Measurements from ENCODE around the gene FBXL17. TPM values are rescaled to one million over a fixed set of nuclear protein-coding genes. Genes with fewer than 3 reads are reported as not detected.

The FBXL17 gene
- total and polyA plus RNA-seq, 2 donors (not counting 1 experiment from before 2014, with no cell fraction given): 7.3 to 40.3 TPM

GRCh38 chr5:108384741-108385140, 2.8 kb upstream of the FBXL17 start:
- ChIA-PET CTCF (no interaction called here), POLR2A (no interaction called here)
- H3K79me2 ChIP-seq (ENCODE audit: control insufficient read depth, insufficient read depth, low read length): peaks cover 3% of the 10 kb centered on the region
- DNase-seq: no peak
- H3K4me1 Mint-ChIP-seq: peaks cover 22% of the 10 kb centered on the region
- H3K27ac Mint-ChIP-seq: no peak overlapping the region
- no peak overlapping the region for H3K9ac ChIP-seq (ENCODE audit: low read length)
- H3K27ac ChIP-seq (ENCODE audit: low read length in 2 of 2): peak overlapping the region in 1 of 2 donors; percentile 97
- ATAC-seq (ENCODE audit: low read depth): no peak
- H3K4me1 ChIP-seq (ENCODE audit: control insufficient read depth in 2 of 2, insufficient read depth in 2 of 2, low read length in 2 of 2): peaks cover 11 to 19% of the 10 kb centered on the region in 2 donors
- no peak overlapping the region for H2AFZ ChIP-seq (ENCODE audit: insufficient read depth, low read depth, low read length, poor library complexity, severe bottlenecking)
- no peaks in the 10 kb centered on the region for H3K9me3 ChIP-seq (ENCODE audit: control extremely low read depth in 1 of 3, control insufficient read depth in 2 of 3, insufficient read depth in 1 of 3, low read length in 2 of 3)
- H3K4me3 Mint-ChIP-seq: no peak overlapping the region
- H3K4me3 ChIP-seq (ENCODE audit: control extremely low read depth in 1 of 5, extremely low read depth in 1 of 5, insufficient read depth in 1 of 5, low read depth in 2 of 5, low read length in 4 of 5): no peak overlapping the region
- whole genome bisulfite sequencing (ENCODE audit: insufficient coverage): no CpG with 5 or more reads among the region's 1 CpG
- intact Hi-C loops (cut with micrococcal nuclease): loop anchor here (5.0 kb wide), 1 partner anchor 343 kb away; no protein-coding TSS in a partner anchor
- TF ChIP-seq EZH2 (IDR thresholded peaks at IDR 0.05; ENCODE audit: borderline replicate concordance, insufficient read depth, low read depth, low read length, poor library complexity, severe bottlenecking): no peak
- TF ChIP-seq, protein P1, sequence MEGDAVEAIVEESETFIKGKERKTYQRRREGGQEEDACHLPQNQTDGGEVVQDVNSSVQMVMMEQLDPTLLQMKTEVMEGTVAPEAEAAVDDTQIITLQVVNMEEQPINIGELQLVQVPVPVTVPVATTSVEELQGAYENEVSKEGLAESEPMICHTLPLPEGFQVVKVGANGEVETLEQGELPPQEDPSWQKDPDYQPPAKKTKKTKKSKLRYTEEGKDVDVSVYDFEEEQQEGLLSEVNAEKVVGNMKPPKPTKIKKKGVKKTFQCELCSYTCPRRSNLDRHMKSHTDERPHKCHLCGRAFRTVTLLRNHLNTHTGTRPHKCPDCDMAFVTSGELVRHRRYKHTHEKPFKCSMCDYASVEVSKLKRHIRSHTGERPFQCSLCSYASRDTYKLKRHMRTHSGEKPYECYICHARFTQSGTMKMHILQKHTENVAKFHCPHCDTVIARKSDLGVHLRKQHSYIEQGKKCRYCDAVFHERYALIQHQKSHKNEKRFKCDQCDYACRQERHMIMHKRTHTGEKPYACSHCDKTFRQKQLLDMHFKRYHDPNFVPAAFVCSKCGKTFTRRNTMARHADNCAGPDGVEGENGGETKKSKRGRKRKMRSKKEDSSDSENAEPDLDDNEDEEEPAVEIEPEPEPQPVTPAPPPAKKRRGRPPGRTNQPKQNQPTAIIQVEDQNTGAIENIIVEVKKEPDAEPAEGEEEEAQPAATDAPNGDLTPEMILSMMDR (IDR thresholded peaks at IDR 0.05): no peak
- no peak overlapping the region for H3K4me2 ChIP-seq (replicated peaks; ENCODE audit: low read depth, low read length, poor library complexity, severe bottlenecking)
- H4K20me1 ChIP-seq (ENCODE audit: control insufficient read depth, insufficient read depth, low read length, poor library complexity, severe bottlenecking): no peaks in the 10 kb centered on the region
- no peaks in the 10 kb centered on the region for H3K27me3 ChIP-seq (replicated peaks in 1 of 4; ENCODE audit: control extremely low read depth in 1 of 4, control insufficient read depth in 3 of 4, insufficient read depth in 4 of 4, low read length in 3 of 4)
- no peaks in the 10 kb centered on the region for H3K27me3 Mint-ChIP-seq
- no peaks in the 10 kb centered on the region for H3K9me3 Mint-ChIP-seq (ENCODE audit: insufficient read depth)
- H3K36me3 ChIP-seq (replicated peaks in 1 of 2; ENCODE audit: control extremely low read depth in 1 of 2, control insufficient read depth in 1 of 2, extremely low read depth in 1 of 2, insufficient read depth in 2 of 2, low read length in 1 of 2): no peaks in the 10 kb centered on the region

GRCh38 chr5:108382784-108383330, 959 bp upstream of the FBXL17 start:
- ATAC-seq (ENCODE audit: low read depth) (peak; percentile 13), DNase-seq (no peak)
- ChIA-PET POLR2A (interaction anchor here (0.6 to 1.8 kb wide), 5 partner anchors 83 to 1308 kb away, joined by 3 to 15 read pairs (median 4); partner anchors contain the start of genes MAN2A1 and PJA2), CTCF (interaction anchor here (1.8 kb wide), 1 partner anchor 122 kb away, joined by 7 read pairs; no protein-coding TSS in a partner anchor)
- Histone ChIP-seq H3K36me3 (replicated peaks in 1 of 2; ENCODE audit: control extremely low read depth in 1 of 2, control insufficient read depth in 1 of 2, extremely low read depth in 1 of 2, insufficient read depth in 2 of 2, low read length in 1 of 2) (no peaks in the 10 kb centered on the region), H3K27ac (ENCODE audit: low read length in 2 of 2) (peak overlapping the region; percentile 91 to 97), H4K20me1 (ENCODE audit: control insufficient read depth, insufficient read depth, low read length, poor library complexity, severe bottlenecking) (no peaks in the 10 kb centered on the region), H3K27me3 (replicated peaks in 1 of 4; ENCODE audit: control extremely low read depth in 1 of 4, control insufficient read depth in 3 of 4, insufficient read depth in 4 of 4, low read length in 3 of 4) (no peaks in the 10 kb centered on the region), H3K79me2 (ENCODE audit: control insufficient read depth, insufficient read depth, low read length) (peaks cover 21% of the 10 kb centered on the region), H2AFZ (ENCODE audit: insufficient read depth, low read depth, low read length, poor library complexity, severe bottlenecking) (peak overlapping the region; percentile 91), H3K4me3 (ENCODE audit: control extremely low read depth in 1 of 5, extremely low read depth in 1 of 5, insufficient read depth in 1 of 5, low read depth in 2 of 5, low read length in 4 of 5) (peak overlapping the region; percentile 64 to 99 (median 87)), H3K9ac (ENCODE audit: low read length) (peak overlapping the region; percentile 96), H3K4me2 (replicated peaks; ENCODE audit: low read depth, low read length, poor library complexity, severe bottlenecking) (peak overlapping the region; percentile 89), H3K4me1 (ENCODE audit: control insufficient read depth in 2 of 2, insufficient read depth in 2 of 2, low read length in 2 of 2) (peaks cover 17 to 20% of the 10 kb centered on the region in 2 donors), H3K9me3 (ENCODE audit: control extremely low read depth in 1 of 3, control insufficient read depth in 2 of 3, insufficient read depth in 1 of 3, low read length in 2 of 3) (no peaks in the 10 kb centered on the region)
- peak overlapping the region; percentile 87 for H3K4me3 Mint-ChIP-seq
- TF ChIP-seq, protein P1 (IDR thresholded peaks at IDR 0.05): no peak
- WGBS (ENCODE audit: insufficient coverage): 6% methylated on average over 7 of the region's 9 CpGs
- H3K27ac Mint-ChIP-seq: peak overlapping the region; percentile 94
- H3K4me1 Mint-ChIP-seq: peaks cover 35% of the 10 kb centered on the region
- no peaks in the 10 kb centered on the region for H3K9me3 Mint-ChIP-seq (ENCODE audit: insufficient read depth)
- intact Hi-C loops (cut with micrococcal nuclease): loop anchor here (1.0 to 5.0 kb wide), 3 partner anchors 344 to 1306 kb away; partner anchors contain the start of gene MAN2A1
- no peaks in the 10 kb centered on the region for H3K27me3 Mint-ChIP-seq
